ENCODE measurements around the gene HIP1.

DNA sequence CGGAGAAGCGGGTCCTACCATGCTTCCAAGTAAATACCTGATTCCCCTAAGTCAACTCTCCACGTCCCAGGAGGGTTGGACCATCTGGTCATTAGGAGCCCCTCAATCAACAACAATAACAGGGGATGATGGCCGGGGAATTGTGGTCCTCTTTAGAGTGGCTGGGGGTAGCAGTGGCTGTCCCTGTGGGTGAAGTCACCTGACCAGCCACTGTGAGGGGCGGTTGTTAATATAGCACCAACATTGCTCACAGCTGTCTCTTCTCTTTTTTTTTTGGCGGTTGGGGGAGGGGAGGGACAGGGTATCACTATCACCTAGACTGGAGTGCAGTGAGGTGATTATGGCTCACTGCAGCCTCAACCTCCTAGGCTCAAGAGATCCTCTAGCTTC, 178.8 kb downstream of the HIP1 start:
- TF ChIP-seq, protein P1, sequence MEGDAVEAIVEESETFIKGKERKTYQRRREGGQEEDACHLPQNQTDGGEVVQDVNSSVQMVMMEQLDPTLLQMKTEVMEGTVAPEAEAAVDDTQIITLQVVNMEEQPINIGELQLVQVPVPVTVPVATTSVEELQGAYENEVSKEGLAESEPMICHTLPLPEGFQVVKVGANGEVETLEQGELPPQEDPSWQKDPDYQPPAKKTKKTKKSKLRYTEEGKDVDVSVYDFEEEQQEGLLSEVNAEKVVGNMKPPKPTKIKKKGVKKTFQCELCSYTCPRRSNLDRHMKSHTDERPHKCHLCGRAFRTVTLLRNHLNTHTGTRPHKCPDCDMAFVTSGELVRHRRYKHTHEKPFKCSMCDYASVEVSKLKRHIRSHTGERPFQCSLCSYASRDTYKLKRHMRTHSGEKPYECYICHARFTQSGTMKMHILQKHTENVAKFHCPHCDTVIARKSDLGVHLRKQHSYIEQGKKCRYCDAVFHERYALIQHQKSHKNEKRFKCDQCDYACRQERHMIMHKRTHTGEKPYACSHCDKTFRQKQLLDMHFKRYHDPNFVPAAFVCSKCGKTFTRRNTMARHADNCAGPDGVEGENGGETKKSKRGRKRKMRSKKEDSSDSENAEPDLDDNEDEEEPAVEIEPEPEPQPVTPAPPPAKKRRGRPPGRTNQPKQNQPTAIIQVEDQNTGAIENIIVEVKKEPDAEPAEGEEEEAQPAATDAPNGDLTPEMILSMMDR (IDR thresholded peaks at IDR 0.05): no peak
- no peak for TF ChIP-seq POLR2AphosphoS5 (IDR thresholded peaks at IDR 0.05; ENCODE audit: low read depth, low read length)
